Posterior cingulate gyrus (tissue), 11 donors: ENCODE measurements around the gene TMEM248.
"Not testable (repeated sequence)": the region's sequence is repeated elsewhere in the genome, so short reads cannot be mapped to it uniquely, and the experiment has no call there.

Experiments used
- DNase-seq, 10 donors: peaks; one replicate each; pipeline versions ENCODE4 v3.0.0 to v3.0.0-alpha.2; 2020 to 2021; ENCODE audit warnings: mixed read lengths in 3 of 10
- intact Hi-C: fragments of 100-400 bp; cut with DNase I; formaldehyde crosslinking; loops from one replicate; pipeline ENCODE4 v1.15.1; 2023

The TMEM248 gene

DNA sequence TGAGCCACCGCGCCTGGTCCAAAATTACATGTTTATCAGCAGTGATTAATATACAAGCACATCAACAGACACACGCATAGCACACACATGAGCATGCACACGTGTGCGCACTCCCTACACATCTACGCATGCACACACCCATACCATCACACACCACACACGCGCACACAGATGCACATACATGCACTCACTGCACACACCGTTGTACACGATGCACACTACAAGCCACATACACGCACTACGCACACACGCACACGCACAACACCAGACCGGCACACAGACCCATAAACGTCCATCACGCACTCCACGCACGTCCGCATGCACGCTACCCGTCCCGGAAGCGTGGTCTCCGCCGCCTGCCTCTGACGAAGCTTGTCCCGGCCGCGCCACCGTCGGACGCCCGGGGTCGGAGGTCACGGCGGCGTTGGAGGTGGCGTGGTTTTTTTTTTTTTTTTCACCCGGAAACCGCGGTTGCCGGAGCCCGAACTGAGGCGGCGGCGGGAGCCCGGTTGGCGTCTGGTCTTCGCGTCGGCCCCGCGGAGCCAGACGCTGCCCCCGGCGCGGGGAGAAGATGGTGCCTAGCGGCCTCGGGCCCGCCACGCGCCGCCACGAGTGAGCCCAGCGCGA lies at the start of gene TMEM248:
TSS of gene TMEM248 (plus strand) at position 457 of the 627 bp plus-strand sequence. CDS start 20,641 bp downstream, outside the sequence.
- intact Hi-C loops, result loop anchor here (5.0 kb wide), 2 partner anchors 71 to 79 kb away; no protein-coding TSS in a partner anchor
- peak; percentile 80 to 99 (median 88) for DNase-seq

- intact Hi-C loops, result no loop called here
- no peak for DNase-seq
These were observed 47.5 kb upstream of the TMEM248 start for GRCh38 chr7:66873476-66873875.

GRCh38 chr7:66877577-66878300 lies 43.3 kb upstream of the TMEM248 start:
- DNase-seq, result no peak
- intact Hi-C loops, result no loop called here

DNA sequence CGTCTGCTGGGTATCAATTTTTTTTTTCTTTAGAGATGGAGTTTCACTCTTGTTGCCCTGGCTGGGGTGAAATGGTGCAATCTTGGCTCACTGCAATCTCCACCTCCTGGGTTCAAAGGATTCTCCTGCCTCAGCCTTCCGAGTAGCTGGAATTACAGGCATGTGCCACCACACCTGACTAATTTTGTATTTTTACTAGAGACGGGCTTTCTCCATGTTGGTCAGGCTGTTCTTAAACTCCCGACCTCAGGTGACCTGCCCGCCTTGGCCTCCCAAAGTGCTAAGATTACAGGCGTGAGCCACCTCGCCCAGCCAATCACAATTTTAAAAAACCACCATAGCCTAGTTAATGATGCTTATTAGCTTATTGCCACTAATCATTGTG lies 42.7 kb upstream of the TMEM248 start:
- DNase-seq, result peak in 1 of 10 donors; percentile 4
- intact Hi-C loops, result not testable (repeated sequence)

DNA sequence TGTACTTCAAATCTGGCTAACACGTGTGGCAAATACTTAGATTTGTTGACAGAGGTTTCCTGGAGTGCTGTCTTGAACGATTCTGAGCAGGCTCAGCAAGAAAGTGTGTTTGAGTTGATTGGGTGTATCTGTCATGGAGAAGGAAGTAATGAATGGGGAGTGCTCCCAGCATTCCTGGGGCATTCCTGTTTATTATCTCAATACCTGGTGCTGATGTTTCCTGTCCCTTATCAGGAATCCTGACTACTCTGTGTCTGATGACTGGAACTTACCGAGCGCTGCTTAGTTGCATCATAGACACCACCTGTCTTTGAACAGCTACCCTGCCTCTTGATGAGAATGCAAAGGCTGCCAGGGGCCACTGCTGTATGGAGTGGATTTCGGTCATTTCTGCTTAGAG lies 41.0 kb upstream of the TMEM248 start:
- peak in 1 of 10 donors; percentile 11 for DNase-seq
- intact Hi-C loops, result no loop called here

GRCh38 chr7:66880577-66880976 lies 40.4 kb upstream of the TMEM248 start:
- DNase-seq, intact Hi-C loops: not testable (repeated sequence)

GRCh38 chr7:66883716-66884115 lies 37.3 kb upstream of the TMEM248 start:
- DNase-seq, result no peak
- intact Hi-C loops, result no loop called here

GRCh38 chr7:66884556-66884955 lies 36.5 kb upstream of the TMEM248 start:
- intact Hi-C loops, DNase-seq: not testable (repeated sequence)

GRCh38 chr7:66886152-66886551 lies 34.9 kb upstream of the TMEM248 start:
- no peak for DNase-seq
- intact Hi-C loops, result no loop called here

DNA sequence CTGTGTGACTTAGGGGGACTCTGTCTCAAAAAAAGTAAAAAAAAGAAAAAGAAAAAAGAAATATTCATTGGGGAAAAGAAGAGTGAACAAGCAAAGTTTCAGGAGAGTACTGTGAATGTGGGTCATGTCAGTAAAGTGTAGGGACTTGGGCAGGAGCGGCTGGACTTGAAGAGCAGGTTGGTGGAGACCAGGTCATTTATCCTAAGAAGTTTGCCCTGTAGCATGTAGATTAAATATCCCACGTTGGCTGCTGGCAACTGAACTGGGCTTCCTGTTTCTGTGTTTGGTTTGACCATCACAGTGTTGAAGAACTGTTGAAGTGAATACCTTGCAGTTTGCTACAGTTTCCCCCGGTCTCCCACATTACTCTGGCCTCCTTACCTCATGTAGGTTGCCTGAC lies 32.8 kb upstream of the TMEM248 start:
- intact Hi-C loops, DNase-seq: not testable (repeated sequence)

GRCh38 chr7:66894463-66895080 lies 26.5 kb upstream of the TMEM248 start:
- intact Hi-C loops, result no loop called here
- no peak for DNase-seq

- DNase-seq, result no peak
- intact Hi-C loops, result no loop called here
These were observed 24.6 kb upstream of the TMEM248 start for GRCh38 chr7:66896441-66896840.

DNA sequence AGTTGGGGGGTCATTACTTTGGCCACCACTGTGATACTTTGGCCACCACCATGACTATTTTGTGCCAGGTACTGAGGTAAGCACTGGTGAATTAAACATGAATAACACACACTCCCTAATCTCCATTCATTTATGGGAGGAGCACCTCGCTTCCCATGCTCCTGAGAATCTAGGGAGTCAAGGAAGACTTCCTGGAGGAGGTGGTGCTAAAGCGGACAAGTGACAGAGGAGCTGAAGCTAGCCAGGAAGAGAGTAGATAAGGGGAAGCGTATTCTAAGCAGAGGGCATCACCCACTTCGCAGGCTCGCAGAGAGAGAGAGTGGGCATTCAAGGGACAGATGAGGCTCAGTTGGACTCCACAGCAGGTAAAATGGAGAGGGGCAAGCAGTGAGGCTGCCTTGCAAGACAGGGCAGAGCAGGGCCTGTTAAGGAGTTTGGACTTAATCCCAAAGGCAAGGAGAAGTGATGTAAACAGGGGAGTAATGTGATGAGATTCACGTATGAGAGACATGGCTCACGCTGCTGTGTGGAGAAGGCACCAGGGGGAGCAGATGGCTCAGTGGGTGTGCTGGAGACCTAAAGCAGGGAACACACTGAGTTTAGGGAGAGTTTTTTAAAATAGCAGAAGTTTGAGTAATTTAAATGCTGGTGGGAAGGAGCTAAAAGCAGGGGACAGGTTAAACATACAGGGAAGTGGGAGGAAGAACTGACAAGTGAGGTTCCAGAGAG lies 21.3 kb upstream of the TMEM248 start:
- DNase-seq, result peak in 7 of 10 donors; percentile 32 to 93 (median 44)
- intact Hi-C loops, result no loop called here

DNA sequence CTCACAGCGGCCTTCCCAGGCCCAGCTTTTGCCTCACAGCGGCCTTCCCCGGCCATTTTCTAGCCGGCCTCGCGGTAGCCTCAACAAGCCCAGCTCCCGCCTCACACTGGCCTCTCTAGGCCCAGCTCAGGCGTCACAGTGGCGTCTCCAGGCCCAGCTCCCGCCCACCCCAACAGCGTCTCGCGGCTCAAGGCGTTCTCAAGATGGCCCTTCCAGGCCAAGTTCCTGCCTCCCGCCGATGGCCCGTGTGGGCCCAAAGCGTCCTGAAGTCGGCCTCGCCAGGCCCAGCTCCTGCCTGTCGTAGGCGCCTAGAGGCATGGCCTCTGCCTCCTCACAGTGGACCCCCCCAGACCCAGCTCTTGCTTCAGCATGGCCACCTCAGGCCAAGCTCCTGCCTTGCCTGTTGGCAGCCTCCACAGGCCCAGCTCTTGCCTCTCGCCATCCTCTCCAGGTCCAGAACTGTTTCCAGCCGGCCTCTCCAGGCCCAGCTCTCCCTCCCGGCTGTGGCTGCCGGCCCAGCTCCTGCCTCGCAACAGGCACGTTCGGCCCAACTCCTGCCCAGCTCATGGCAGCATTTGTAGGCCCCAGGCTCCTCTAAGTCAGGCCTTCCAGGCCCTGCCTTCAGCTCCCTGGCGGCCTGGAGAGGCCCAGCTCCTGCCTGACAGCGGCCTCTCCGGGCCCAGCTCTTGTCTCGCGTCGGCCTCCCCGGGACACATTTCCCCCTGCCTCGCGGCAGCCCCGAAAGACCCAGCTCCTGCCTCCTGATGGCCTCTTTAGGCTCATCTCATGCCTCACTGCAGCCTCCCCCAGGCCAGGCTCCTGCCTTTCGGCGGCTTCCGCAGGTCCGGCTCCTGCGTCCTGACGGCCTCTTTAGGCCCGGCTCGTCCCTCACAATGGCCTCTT lies 18.8 kb upstream of the TMEM248 start:
- intact Hi-C loops, result no loop called here
- DNase-seq, result no peak

GRCh38 chr7:66902844-66903180 lies 18.2 kb upstream of the TMEM248 start:
- peak in 1 of 10 donors; percentile 64 for DNase-seq
- intact Hi-C loops, result no loop called here

- intact Hi-C loops, result no loop called here
- DNase-seq, result peak in 1 of 10 donors; percentile 66
These were observed 17.5 kb upstream of the TMEM248 start for GRCh38 chr7:66903360-66904062.

DNA sequence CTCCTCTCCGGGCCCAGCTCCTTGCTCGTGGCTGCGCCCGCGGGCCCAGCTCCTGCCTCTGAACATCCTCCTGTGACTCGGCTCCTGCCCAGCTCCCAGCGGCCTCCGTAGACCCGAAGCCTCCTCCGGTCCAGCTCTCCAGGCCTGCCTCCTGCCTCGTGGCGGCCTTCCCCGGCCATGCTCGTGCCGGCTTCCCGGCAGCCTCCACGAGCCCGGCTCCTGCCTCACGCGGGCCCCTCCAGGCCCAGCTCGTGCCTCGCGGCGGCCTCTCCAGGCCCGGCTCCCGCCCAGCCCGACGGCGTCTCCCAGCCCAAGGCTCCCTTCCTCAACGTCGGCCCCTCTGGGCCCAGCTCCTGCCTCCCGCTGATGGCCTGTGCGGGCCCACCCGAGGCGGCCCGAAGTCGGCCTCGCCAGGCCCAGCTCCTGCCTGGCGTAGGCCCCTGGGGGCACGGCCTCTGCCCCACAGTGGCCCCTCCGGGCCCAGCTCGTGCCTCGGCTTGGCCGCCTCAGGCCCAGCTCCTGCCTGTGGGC lies 16.9 kb upstream of the TMEM248 start:
- intact Hi-C loops, result no loop called here
- peak in 1 of 10 donors; percentile 82 for DNase-seq

GRCh38 chr7:66905278-66905677 lies 15.7 kb upstream of the TMEM248 start:
- peak in 2 of 10 donors; percentile 21 to 57 for DNase-seq
- intact Hi-C loops, result no loop called here

GRCh38 chr7:66905689-66906088 lies 15.3 kb upstream of the TMEM248 start:
- intact Hi-C loops, result no loop called here
- peak in 1 of 10 donors; percentile 41 for DNase-seq
